ENCODE data around the gene SKIC2. TPM values are rescaled to one million over a fixed set of nuclear protein-coding genes. Genes with fewer than 3 reads are reported as not detected.
A peak's percentile ranks its signal among the peaks of the same experiment; 100 is the strongest.

The SKIC2 gene
- total and polyA plus RNA-seq, 10 of the 15 experiments (the other 5 are each of a cell fraction or from before 2014, with no cell fraction given): 3.3 to 79.2 (median 32.5) TPM

DNA sequence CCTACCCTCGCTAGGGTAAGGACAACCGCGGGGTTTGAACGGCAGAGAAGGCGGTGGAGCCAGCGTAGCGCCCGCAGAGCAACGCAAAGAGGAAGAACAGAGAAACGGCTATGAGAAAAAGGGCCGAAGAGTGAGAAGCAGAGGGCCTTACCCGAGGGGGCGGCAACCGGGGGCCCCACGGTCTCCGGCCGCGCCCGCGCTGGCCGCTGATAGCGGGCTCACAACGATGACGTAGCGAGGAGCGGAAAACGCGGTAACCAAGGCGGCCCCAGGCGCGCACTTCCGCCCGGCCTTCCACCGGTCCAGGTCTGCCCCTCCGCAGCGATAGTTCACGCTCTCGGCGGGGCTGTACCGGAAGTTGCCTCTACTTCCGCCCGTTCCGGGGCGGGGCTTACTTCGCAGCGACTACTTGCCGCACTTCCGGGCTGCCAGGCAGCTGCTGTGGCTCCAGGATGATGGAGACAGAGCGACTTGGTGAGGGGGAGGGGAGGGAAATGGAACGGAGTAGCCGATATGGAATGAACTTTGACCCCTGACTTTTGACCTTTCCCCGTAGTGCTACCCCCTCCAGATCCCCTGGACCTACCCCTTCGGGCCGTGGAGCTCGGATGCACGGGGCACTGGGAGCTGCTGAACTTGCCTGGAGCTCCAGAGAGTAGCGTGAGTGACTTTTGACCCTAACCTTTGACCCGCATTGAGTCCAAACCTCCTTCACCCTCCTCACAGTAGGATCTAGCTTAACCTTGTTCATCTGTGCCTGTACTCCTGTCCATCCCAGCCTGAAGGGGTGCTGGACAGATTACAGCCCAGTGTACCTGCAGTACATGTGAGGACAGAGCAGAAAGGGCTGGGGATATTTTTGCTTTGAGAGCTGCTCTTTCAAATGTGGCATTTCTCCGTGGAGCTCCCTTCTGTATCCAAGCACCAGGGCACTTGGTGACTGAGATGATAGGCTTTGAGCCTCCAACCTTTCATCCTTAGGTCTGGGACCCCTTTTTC is at the start of gene SKIC2, which contains the start of gene NELFE (continued):
- TF ChIP-seq, protein P1, sequence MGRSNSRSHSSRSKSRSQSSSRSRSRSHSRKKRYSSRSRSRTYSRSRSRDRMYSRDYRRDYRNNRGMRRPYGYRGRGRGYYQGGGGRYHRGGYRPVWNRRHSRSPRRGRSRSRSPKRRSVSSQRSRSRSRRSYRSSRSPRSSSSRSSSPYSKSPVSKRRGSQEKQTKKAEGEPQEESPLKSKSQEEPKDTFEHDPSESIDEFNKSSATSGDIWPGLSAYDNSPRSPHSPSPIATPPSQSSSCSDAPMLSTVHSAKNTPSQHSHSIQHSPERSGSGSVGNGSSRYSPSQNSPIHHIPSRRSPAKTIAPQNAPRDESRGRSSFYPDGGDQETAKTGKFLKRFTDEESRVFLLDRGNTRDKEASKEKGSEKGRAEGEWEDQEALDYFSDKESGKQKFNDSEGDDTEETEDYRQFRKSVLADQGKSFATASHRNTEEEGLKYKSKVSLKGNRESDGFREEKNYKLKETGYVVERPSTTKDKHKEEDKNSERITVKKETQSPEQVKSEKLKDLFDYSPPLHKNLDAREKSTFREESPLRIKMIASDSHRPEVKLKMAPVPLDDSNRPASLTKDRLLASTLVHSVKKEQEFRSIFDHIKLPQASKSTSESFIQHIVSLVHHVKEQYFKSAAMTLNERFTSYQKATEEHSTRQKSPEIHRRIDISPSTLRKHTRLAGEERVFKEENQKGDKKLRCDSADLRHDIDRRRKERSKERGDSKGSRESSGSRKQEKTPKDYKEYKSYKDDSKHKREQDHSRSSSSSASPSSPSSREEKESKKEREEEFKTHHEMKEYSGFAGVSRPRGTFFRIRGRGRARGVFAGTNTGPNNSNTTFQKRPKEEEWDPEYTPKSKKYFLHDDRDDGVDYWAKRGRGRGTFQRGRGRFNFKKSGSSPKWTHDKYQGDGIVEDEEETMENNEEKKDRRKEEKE (IDR thresholded peaks at IDR 0.05): no peak
- TF ChIP-seq YBX1 (IDR thresholded peaks at IDR 0.05): peak; percentile 14; the same call in 1 of the 2 replicates
- peak; percentile 61 for TF ChIP-seq PBX3 (IDR thresholded peaks at IDR 0.05; ENCODE audit: insufficient replicate concordance, low read depth, low read length)
- TF ChIP-seq E2F4 (IDR thresholded peaks at IDR 0.05; ENCODE audit: low read depth, low read length): no peak
- TF ChIP-seq, protein P2, sequence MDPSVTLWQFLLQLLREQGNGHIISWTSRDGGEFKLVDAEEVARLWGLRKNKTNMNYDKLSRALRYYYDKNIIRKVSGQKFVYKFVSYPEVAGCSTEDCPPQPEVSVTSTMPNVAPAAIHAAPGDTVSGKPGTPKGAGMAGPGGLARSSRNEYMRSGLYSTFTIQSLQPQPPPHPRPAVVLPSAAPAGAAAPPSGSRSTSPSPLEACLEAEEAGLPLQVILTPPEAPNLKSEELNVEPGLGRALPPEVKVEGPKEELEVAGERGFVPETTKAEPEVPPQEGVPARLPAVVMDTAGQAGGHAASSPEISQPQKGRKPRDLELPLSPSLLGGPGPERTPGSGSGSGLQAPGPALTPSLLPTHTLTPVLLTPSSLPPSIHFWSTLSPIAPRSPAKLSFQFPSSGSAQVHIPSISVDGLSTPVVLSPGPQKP (IDR thresholded peaks at IDR 0.05; ENCODE audit: low read depth, low read length): peak; percentile 98
- no peak for TF ChIP-seq STAT1 (conservative IDR thresholded peaks at IDR 0.05)
- peak; percentile 63; the same call in 1 of the 2 replicates for TF ChIP-seq SREBF1 (IDR thresholded peaks at IDR 0.05; ENCODE audit: low read length)
- no peak for TF ChIP-seq KAT2A (conservative IDR thresholded peaks at IDR 0.05; ENCODE audit: control insufficient read depth, low read depth, low read length)
- peak; percentile 96 for TF ChIP-seq IKZF1 (conservative IDR thresholded peaks at IDR 0.05)
- TF ChIP-seq IKZF2 (IDR thresholded peaks at IDR 0.05): no peak; a peak in 1 of 4 replicates
- peak; percentile 92 for TF ChIP-seq ATF7 (IDR thresholded peaks at IDR 0.05; ENCODE audit: low read depth)
- no peak for TF ChIP-seq KDM1A (IDR thresholded peaks at IDR 0.05; ENCODE audit: borderline replicate concordance)
- TF ChIP-seq TCF7 (IDR thresholded peaks at IDR 0.05; ENCODE audit: borderline replicate concordance): peak; percentile 4; the same call in 1 of the 2 replicates
- TF ChIP-seq KLF5 (IDR thresholded peaks at IDR 0.05; ENCODE audit: partially characterized antibody): peak; percentile 57
- TF ChIP-seq SIN3A (IDR thresholded peaks at IDR 0.05; ENCODE audit: low read depth, low read length): peak; percentile 98
- TF ChIP-seq EGR1 (IDR thresholded peaks at IDR 0.05; ENCODE audit: borderline replicate concordance in 1 of 2, low read depth in 2 of 2, low read length in 2 of 2): peak; percentile 41 to 57; a peak in 2 of 3 replicates
- TF ChIP-seq GABPA (IDR thresholded peaks at IDR 0.05; ENCODE audit: low read depth): peak; percentile 96
- peak; percentile 99 for TF ChIP-seq GATAD2B (conservative IDR thresholded peaks at IDR 0.05; ENCODE audit: low read depth)
- TF ChIP-seq MXI1 (IDR thresholded peaks at IDR 0.05; ENCODE audit: low read depth, low read length): peak; percentile 93
- TF ChIP-seq, protein P3, sequence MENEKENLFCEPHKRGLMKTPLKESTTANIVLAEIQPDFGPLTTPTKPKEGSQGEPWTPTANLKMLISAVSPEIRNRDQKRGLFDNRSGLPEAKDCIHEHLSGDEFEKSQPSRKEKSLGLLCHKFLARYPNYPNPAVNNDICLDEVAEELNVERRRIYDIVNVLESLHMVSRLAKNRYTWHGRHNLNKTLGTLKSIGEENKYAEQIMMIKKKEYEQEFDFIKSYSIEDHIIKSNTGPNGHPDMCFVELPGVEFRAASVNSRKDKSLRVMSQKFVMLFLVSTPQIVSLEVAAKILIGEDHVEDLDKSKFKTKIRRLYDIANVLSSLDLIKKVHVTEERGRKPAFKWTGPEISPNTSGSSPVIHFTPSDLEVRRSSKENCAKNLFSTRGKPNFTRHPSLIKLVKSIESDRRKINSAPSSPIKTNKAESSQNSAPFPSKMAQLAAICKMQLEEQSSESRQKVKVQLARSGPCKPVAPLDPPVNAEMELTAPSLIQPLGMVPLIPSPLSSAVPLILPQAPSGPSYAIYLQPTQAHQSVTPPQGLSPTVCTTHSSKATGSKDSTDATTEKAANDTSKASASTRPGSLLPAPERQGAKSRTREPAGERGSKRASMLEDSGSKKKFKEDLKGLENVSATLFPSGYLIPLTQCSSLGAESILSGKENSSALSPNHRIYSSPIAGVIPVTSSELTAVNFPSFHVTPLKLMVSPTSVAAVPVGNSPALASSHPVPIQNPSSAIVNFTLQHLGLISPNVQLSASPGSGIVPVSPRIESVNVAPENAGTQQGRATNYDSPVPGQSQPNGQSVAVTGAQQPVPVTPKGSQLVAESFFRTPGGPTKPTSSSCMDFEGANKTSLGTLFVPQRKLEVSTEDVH (IDR thresholded peaks at IDR 0.05; ENCODE audit: low read depth, partially characterized antibody): peak; percentile 95

All from GM12878 (cell line).